ENCODE data around the gene CTTNBP2NL.
A peak's percentile ranks its signal among the peaks of the same experiment; 100 is the strongest.
"Not testable (repeated sequence)": the region's sequence is repeated elsewhere in the genome, so short reads cannot be mapped to it uniquely, and the experiment has no call there.

Gene CTTNBP2NL

DNA sequence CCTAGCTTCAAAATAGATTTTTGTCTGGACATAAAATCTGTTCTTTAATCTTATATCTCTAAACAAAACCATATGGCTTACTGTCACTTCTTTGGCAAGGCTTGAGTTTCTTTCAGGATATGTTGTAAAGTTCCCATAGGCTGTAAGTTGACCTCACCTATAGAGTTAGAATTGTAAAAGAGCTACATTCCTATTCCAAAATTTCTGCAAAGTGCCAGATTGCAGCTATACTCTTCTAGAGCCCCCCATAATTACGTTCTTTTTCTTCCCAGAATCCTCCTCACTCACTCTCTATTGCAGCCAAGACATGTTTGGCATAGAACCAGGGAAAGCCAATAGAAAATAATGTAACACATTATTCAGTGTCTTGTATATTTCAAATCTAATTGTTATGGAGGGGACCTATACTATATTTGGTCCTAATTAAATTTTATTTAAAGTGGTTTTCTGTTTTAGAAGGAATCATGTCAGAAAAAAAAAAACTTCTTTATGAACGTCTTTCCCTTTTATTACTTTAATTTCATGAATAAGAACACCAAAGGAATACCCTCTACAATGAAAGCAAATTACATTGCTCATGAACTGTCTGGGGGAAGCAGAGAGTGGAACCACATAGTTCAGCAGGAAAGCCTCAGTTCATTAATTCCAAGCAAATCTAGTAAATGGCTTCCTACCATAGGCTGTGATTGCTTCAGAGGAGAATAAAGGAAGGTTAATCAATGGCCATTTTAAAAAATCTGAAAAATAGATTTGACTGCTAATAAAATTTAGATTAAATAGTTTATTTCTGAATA, 22.3 kb downstream of the CTTNBP2NL start:
- no peak for DNase-seq (ENCODE audit: low read depth, low spot score)

- no peak for DNase-seq (ENCODE audit: low read depth, low spot score)
Observed at GRCh38 chr1:112423207-112423606, 27.2 kb downstream of the CTTNBP2NL start.

- DNase-seq (ENCODE audit: low read depth, low spot score) = not testable (repeated sequence)
Observed at GRCh38 chr1:112423666-112424065, 27.7 kb downstream of the CTTNBP2NL start.

GRCh38 chr1:112429749-112430148, 33.7 kb downstream of the CTTNBP2NL start:
- no peak for DNase-seq (ENCODE audit: low read depth, low spot score)

DNA sequence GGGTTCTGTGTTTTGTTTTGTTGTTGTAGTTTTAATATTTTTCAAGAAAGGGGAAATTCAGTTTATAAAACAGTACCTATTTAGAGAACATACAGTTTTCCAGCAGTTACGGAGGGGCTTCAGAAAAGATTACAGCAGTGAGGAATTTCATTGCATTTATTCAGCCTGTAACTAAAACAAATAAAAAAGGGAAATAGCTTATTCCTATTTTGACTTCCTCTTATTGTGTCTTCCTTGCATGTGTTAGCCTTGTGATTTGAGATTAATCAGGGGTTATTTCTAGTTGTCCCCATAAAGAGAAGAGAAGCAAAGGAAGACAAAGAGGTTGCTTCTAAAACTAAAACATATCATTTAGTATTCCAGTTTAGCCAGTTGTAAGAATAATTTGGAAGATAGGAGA, 35.0 kb downstream of the CTTNBP2NL start:
- DNase-seq (ENCODE audit: low read depth, low spot score) = no peak

- DNase-seq (ENCODE audit: low read depth, low spot score) = no peak
Observed at GRCh38 chr1:112435448-112435847, 39.4 kb downstream of the CTTNBP2NL start.

DNA sequence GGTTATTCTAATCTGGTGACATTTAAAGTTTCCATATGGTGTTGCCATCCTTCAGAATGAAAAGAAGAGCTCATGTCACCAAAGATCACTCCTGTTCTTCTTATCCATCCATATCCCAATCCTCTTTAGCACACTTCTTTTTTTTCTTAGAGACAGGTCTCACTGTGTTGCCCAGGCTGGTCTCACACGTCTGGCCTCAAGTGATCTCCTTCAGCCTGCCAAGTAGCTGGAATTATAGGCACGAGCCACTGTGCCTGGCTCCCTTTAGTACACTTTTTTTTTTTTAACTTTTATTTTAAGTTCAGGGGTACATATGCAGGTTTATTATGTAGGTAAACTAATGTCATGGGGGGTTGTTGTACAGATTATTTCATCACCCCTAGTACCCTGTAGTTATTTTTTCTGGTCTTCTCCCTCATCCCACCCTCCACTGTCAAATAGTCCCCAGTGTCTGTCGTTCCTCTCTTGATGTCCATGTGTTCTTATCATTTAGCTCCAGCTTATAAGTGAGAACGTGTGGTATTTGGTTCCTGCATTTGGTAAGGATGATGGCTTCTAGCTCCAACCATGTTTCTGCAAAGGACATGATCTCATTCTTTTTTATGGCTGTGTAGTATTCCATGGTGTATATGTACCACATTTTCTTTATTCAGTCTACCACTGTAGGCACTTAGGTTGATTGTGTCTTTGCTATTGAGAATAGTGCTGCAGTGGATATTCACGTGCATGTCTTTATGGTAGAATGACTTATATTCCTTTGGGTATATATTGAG, 40.6 kb downstream of the CTTNBP2NL start:
- no peak for DNase-seq (ENCODE audit: low read depth, low spot score)

- not testable (repeated sequence) for DNase-seq (ENCODE audit: low read depth, low spot score)
Observed at GRCh38 chr1:112438156-112438555, 42.1 kb downstream of the CTTNBP2NL start.

- DNase-seq (ENCODE audit: low read depth, low spot score) = no peak
Observed at GRCh38 chr1:112439592-112439991, 43.6 kb downstream of the CTTNBP2NL start.

DNA sequence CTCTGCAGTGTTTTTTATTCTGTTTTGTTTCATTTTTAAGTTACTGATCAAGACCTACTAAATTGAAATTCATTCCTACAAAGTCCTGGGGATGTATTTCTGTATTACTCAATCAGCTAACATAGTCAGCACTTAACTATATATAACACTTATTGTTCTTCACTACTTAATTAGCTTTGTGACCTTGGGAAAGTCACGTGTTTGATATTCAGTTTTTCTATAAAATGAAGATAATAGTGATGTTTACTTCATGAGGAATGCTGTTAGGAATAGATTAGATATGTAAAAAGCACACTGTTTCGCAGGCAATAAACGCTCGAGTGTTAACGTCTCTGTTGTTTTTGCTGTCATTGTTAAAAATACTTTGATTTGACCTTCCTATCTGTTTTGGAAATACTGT, 44.6 kb downstream of the CTTNBP2NL start:
- no peak for DNase-seq (ENCODE audit: low read depth, low spot score)

GRCh38 chr1:112444269-112444668, 48.3 kb downstream of the CTTNBP2NL start:
- no peak for DNase-seq (ENCODE audit: low read depth, low spot score)

GRCh38 chr1:112445596-112445995, 49.6 kb downstream of the CTTNBP2NL start:
- no peak for DNase-seq (ENCODE audit: low read depth, low spot score)

GRCh38 chr1:112446411-112446810, 50.4 kb downstream of the CTTNBP2NL start:
- no peak for DNase-seq (ENCODE audit: low read depth, low spot score)

DNA sequence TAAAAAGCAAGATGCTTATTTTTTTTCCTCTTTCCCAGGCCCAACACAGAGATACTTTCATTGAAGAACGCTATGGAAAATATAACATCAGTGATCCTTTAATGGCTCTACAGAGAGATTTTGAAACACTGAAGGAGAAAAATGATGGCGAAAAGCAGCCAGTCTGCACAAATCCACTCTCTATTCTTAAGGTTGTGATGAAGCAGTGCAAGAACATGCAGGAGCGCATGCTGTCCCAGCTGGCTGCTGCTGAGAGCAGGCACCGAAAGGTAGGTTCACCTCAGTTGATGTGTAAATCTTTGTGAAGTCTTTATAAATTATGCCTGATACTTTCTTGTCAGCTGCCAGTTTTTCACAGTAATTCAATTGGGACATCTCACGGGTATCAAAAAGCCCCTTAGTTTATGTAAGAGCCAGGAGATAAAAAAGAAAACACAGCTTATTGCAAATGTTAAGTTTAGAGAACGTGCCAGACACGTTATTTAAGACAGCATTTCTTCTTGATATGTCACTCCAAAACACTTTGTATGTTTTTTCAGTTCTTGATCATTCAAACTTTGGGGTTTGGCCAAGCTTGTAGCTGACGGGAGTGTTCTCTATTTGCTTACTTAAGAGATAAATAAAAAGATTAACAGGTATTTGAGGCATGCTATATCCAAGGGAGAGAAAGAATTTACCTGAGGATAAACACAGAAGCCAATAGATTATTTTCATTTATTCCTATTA, 53.1 kb downstream of the CTTNBP2NL start:
- no peak for DNase-seq (ENCODE audit: low read depth, low spot score)

DNA sequence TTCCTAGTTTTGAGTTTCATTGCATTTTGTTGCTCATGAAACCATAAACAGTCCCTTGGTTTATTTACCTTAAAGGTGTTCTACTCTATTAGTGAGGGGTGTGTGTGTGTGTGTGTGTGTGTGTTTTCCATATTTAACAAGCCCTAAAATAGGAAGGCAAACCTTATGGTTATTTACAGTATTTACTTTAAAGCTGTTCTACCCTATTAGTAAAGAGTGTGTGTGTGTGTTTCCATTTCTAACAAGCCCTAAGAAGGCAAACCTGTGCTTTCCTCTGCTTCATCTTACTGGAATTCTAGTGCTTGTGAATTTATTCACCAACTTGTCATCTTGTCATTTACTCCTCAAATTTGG, 53.6 kb downstream of the CTTNBP2NL start:
- DNase-seq (ENCODE audit: low read depth, low spot score) = no peak

GRCh38 chr1:112450773-112451172, 54.8 kb downstream of the CTTNBP2NL start:
- no peak for DNase-seq (ENCODE audit: low read depth, low spot score)

- DNase-seq (ENCODE audit: low read depth, low spot score) = not testable (repeated sequence)
Observed at GRCh38 chr1:112451301-112451700, 55.3 kb downstream of the CTTNBP2NL start.

- DNase-seq (ENCODE audit: low read depth, low spot score) = no peak
Observed at GRCh38 chr1:112453876-112454275, 57.9 kb downstream of the CTTNBP2NL start.

GRCh38 chr1:112454316-112454715, 58.3 kb downstream of the CTTNBP2NL start:
- DNase-seq (ENCODE audit: low read depth, low spot score) = no peak

DNA sequence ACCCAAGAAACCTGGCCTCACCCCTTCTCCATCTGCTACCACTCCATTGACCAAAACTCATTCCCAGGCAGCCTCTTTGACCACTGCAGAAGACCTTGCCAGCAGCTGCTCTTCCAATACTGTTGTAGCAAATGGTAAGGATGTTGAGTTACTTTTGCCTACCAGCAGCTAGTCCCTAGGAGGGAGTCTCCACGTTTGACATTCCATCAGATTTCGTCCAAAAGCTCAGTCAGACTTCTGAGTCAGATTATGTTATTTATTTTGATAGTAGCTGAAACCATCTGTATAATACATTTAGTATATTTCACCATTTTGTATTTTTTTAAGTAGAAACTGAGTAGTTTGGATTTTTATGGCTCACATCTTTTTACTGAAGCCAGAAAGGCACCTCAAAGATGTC, 61.2 kb downstream of the CTTNBP2NL start:
- DNase-seq (ENCODE audit: low read depth, low spot score) = peak; percentile 37

- DNase-seq (ENCODE audit: low read depth, low spot score) = no peak
Observed at GRCh38 chr1:112457955-112458354, 61.9 kb downstream of the CTTNBP2NL start.

DNA sequence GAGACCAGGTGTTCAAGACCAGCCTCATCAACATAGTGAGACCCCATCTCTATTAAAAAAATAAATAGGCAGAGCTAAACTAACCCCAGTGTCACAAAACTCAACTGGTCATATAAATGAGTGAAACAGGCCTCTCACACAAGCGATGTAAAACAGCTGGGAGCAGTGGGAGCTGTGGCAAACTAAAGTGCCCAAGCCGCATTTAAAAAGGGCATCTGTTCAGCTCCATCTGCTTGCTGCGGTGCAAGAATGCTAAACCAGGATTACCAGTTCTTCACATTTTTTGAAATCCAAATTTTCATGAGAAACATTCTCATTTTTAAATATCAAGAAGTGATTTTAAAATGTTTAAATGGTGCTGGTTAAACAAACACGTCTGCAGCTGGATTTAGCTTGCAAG, 62.7 kb downstream of the CTTNBP2NL start:
- no peak for DNase-seq (ENCODE audit: low read depth, low spot score)
